HCT116 (cell line): ENCODE data around the gene ROBO1. TPM values are rescaled to one million over a fixed set of nuclear protein-coding genes. Genes with fewer than 3 reads are reported as not detected.

Experiments
- ATAC-seq: fragments of 200-7000 bp; cut with Tn5 transposase; 2 replicates; pipeline ENCODE4 v1.9.1; 2020; ENCODE audit warnings: mild to moderate bottlenecking, moderate library complexity
- BruUV-seq: library from RNA; stranded (reverse); fragments of 400-500 nt; replicated peaks from 2 replicates; lab custom pipeline; 2021; lab: Mats Ljungman, UMichigan
- CTCF ChIA-PET: fragments of 300-600 bp; sonication (Branson Sonifier 250); formaldehyde crosslinking; loops from one replicate; lab custom pipeline; 2021; ENCODE audit warnings: antibody characterized with exemption; lab: Charles Lee
- POLR2A ChIA-PET: fragments of 300-600, 350-600 bp; sonication (Branson Sonifier 250); formaldehyde crosslinking; loops from one replicate; lab custom pipeline; 2021; ENCODE audit warnings: antibody characterized with exemption; lab: Charles Lee
- RAD21 ChIA-PET, 2 experiments: fragments of 300-600 bp; sonication (Branson Sonifier 250); formaldehyde crosslinking; loops; one replicate each; lab custom pipeline; 2023; ENCODE audit warnings: low total read pairs in 2 of 2; ENCODE audit not compliant: uncharacterized antibody in 2 of 2, unreplicated experiment in 2 of 2, low non-redundant PET in 1 of 2; lab: Charles Lee
- DNase-seq: peaks from one replicate; pipeline ENCODE4 v3.0.0-alpha.2; 2010; ENCODE audit warnings: low read depth, low spot score
- H2AFZ ChIP-seq: fragments of 200-600 bp; shearing (Covaris generic), sonication (generic); 2 replicates; pipeline ENCODE4 v1.6.1; 2017; ENCODE audit warnings: low read depth, mixed run types, mixed read lengths, antibody characterized with exemption, low read length; ENCODE audit not compliant: poor library complexity, severe bottlenecking
- H3K27ac ChIP-seq: 2 replicates; pipeline ENCODE4 v1.5.1; 2012; ENCODE audit warnings: low read depth, low read length
- H3K27me3 ChIP-seq: fragments of 200-600 bp; sonication (generic); 2 replicates; pipeline ENCODE4 v1.6.1; 2016; ENCODE audit warnings: mixed run types, low read length, mixed read lengths; ENCODE audit not compliant: insufficient read depth
- H3K36me3 ChIP-seq, 2 experiments: fragments of 200-500 bp in 1 of 2; fragments of 200-600 bp in 1 of 2; sonication (Bioruptor generic) in 1 of 2; sonication (generic) in 1 of 2; 2 replicates each; pipeline versions ENCODE4 v1.5.1 to v1.6.1; 2014 to 2016; ENCODE audit warnings: low read length in 2 of 2, inconsistent platforms in 1 of 2, mixed read lengths in 1 of 2, mixed run types in 1 of 2; ENCODE audit not compliant: insufficient read depth in 2 of 2, control insufficient read depth in 1 of 2
- H3K4me1 ChIP-seq, 2 experiments: fragments of 200-600 bp in 1 of 2; sonication (generic) in 1 of 2; 2 replicates each; pipeline versions ENCODE4 v1.5.1 to v1.6.1; 2012 to 2017; ENCODE audit warnings: low read length in 2 of 2, inconsistent platforms in 1 of 2, mild to moderate bottlenecking in 1 of 2, mixed read lengths in 1 of 2, mixed run types in 1 of 2, moderate library complexity in 1 of 2; ENCODE audit not compliant: insufficient read depth in 2 of 2, control insufficient read depth in 1 of 2
- H3K4me2 ChIP-seq: fragments of 200-600 bp; sonication (generic); 2 replicates; pipeline ENCODE4 v1.6.1; 2017; ENCODE audit warnings: mixed run types, low read length, mixed read lengths
- H3K4me3 ChIP-seq, 2 experiments: fragments of 200-600 bp in 1 of 2; sonication (generic) in 1 of 2; replicated peaks in 1 of 2; 2 replicates each; pipeline ENCODE4 v1.5.1; 2011 to 2016; ENCODE audit warnings: low read length in 2 of 2, control low read depth in 1 of 2, low read depth in 1 of 2, mild to moderate bottlenecking in 1 of 2, mixed read lengths in 1 of 2, mixed run types in 1 of 2
- H3K79me2 ChIP-seq: fragments of 200-600 bp; sonication (generic); 2 replicates; pipeline ENCODE4 v1.6.1; 2017; ENCODE audit warnings: mild to moderate bottlenecking, mixed run types, low read length, moderate library complexity, mixed read lengths; ENCODE audit not compliant: insufficient read depth
- H3K9ac ChIP-seq: fragments of 200-600 bp; sonication (generic); 2 replicates; pipeline ENCODE4 v1.6.1; 2016; ENCODE audit warnings: low read length, mixed read lengths
- H3K9me2 ChIP-seq: fragments of 200-600 bp; sonication (generic), shearing (Covaris generic); 2 replicates; pipeline ENCODE4 v1.6.1; 2017; ENCODE audit warnings: mixed run types, mild to moderate bottlenecking, moderate library complexity; ENCODE audit not compliant: insufficient read depth
- H3K9me3 ChIP-seq, 2 experiments: fragments of 200-500 bp in 1 of 2; fragments of 200-600 bp in 1 of 2; sonication (Bioruptor generic) in 1 of 2; sonication (generic) in 1 of 2; 2 replicates each; pipeline ENCODE4 v1.6.1; 2014 to 2017; ENCODE audit warnings: low read length in 2 of 2, mixed read lengths in 2 of 2, inconsistent platforms in 1 of 2, low read depth in 1 of 2, mild to moderate bottlenecking in 1 of 2, mixed run types in 1 of 2, moderate library complexity in 1 of 2; ENCODE audit not compliant: control insufficient read depth in 1 of 2, insufficient read depth in 1 of 2
- H4K20me1 ChIP-seq: fragments of 200-600 bp; sonication (generic), shearing (Covaris generic); 2 replicates; pipeline ENCODE4 v1.6.1; 2017; ENCODE audit warnings: mixed run types, mild to moderate bottlenecking, moderate library complexity; ENCODE audit not compliant: insufficient read depth
- CBX3 ChIP-seq: IDR thresholded peaks from 2 replicates; pipeline ENCODE4 v1.6.1; 2012; ENCODE audit warnings: low read depth
- CEBPB ChIP-seq: IDR thresholded peaks from 2 replicates; pipeline ENCODE4 v1.6.1; 2012; ENCODE audit warnings: low read depth
- ELF1 ChIP-seq: IDR thresholded peaks from 2 replicates; pipeline ENCODE4 v1.6.1; 2012; ENCODE audit warnings: low read depth, borderline replicate concordance
- EZH2phosphoT487 ChIP-seq: fragments of 200-600 bp; IDR thresholded peaks from 2 replicates; pipeline ENCODE4 v1.6.1; 2018; ENCODE audit warnings: antibody characterized with exemption, borderline replicate concordance
- JUND ChIP-seq: IDR thresholded peaks from 2 replicates; pipeline ENCODE4 v1.6.1; 2012
- POLR2AphosphoS5 ChIP-seq: IDR thresholded peaks from 2 replicates; pipeline ENCODE4 v1.6.1; 2011; ENCODE audit warnings: mild to moderate bottlenecking, low read depth, low read length, moderate library complexity
- SIN3A ChIP-seq: IDR thresholded peaks from 2 replicates; pipeline ENCODE4 v1.6.1; 2012; ENCODE audit warnings: low read depth
- ZFX ChIP-seq: fragments of 450-650 bp; IDR thresholded peaks from 2 replicates; pipeline ENCODE4 v1.6.1; 2017
- ZNF274 ChIP-seq: fragments of 200-500 bp; sonication (Bioruptor generic); IDR thresholded peaks from 2 replicates; pipeline ENCODE4 v1.6.1; 2014; ENCODE audit warnings: mild to moderate bottlenecking, low read depth, low read length, inconsistent platforms
- intact Hi-C: fragments of 100-400 bp; cut with micrococcal nuclease; formaldehyde crosslinking; loops from 2 replicates; pipeline ENCODE4 v1.10.0; 2022
- total RNA-seq: library from RNA; stranded (reverse); gene quantifications from one replicate; pipeline ENCODE4 v1.2.1, GENCODE V29; 2021; ENCODE audit not compliant: unreplicated experiment
- TF ChIP-seq, protein P1 (sequence below), 3 experiments: fragments of 200-600 bp in 1 of 3; sonication (generic) in 1 of 3; IDR thresholded peaks in 2 of 3; conservative IDR thresholded peaks in 1 of 3; 2 replicates each; pipeline ENCODE4 v1.5.1; 2012 to 2017; ENCODE audit warnings: low read depth in 2 of 3, low read length in 2 of 3, antibody characterized with exemption in 1 of 3, borderline replicate concordance in 1 of 3, control low read depth in 1 of 3, mild to moderate bottlenecking in 1 of 3, mixed read lengths in 1 of 3, mixed run types in 1 of 3, moderate library complexity in 1 of 3; ENCODE audit not compliant: insufficient read depth in 1 of 3
- TF ChIP-seq, protein P2 (sequence below): IDR thresholded peaks from 2 replicates; pipeline ENCODE4 v1.6.1; 2012
- TF ChIP-seq, protein P3 (sequence below): IDR thresholded peaks from 2 replicates; pipeline ENCODE4 v1.6.1; 2011; ENCODE audit warnings: mild to moderate bottlenecking, low read length, moderate library complexity; ENCODE audit not compliant: insufficient replicate concordance; ENCODE audit errors: extremely low read depth

ROBO1 gene
- total RNA-seq, 1 experiment from 2014 or later: 0.27 TPM

DNA sequence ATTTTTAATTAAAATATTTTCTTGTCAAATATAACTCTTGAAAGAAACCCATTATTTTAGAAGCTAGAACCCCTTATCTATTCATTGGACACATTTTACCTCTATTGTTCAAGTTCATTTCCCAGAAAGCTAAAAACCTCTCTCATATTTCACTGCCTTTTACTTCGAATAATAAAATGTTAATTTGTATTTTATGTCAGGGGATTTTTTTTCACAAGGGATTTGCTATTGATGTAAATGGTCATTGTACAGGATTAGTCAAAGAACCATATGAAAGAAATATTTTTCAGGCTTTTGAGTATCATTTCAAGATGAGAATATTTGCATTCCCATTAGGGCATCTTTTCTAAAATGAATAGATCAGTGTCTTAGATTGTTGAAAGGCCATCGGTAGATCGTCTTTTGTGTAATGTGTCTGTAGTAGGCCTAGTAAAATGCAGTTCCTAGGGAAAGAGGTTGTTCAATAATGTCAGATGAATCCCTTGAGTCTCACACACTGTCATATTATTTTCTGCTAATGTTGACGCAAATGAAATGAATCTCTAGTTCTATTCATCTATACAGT lies 114.5 kb downstream of the ROBO1 start:
- intact Hi-C loops: no loop called here
- ChIA-PET CTCF (no interaction called here), RAD21 (no interaction called here), POLR2A (no interaction called here)
- Histone ChIP-seq H3K4me2 (no peak overlapping the region), H3K9me3 (peaks cover under 1 to 18% of the 10 kb centered on the region in 2 experiments; a peak in 2 of 4 replicates), H4K20me1 (no peaks in the 10 kb centered on the region), H3K27ac (no peak overlapping the region), H3K9me2 (no peaks in the 10 kb centered on the region), H3K4me3 (no peak overlapping the region), H3K4me1 (no peaks in the 10 kb centered on the region), H3K9ac (no peak overlapping the region), H3K79me2 (no peaks in the 10 kb centered on the region), H3K36me3 (no peaks in the 10 kb centered on the region), H2AFZ (no peak overlapping the region), H3K27me3 (no peaks in the 10 kb centered on the region)
- BruUV-seq: no TSS peak
- no peak for TF ChIP-seq EZH2phosphoT487
- TF ChIP-seq SIN3A: no peak
- TF ChIP-seq JUND: no peak
- TF ChIP-seq CEBPB: no peak
- no peak for TF ChIP-seq POLR2AphosphoS5
- TF ChIP-seq ELF1: no peak
- TF ChIP-seq, protein P1, sequence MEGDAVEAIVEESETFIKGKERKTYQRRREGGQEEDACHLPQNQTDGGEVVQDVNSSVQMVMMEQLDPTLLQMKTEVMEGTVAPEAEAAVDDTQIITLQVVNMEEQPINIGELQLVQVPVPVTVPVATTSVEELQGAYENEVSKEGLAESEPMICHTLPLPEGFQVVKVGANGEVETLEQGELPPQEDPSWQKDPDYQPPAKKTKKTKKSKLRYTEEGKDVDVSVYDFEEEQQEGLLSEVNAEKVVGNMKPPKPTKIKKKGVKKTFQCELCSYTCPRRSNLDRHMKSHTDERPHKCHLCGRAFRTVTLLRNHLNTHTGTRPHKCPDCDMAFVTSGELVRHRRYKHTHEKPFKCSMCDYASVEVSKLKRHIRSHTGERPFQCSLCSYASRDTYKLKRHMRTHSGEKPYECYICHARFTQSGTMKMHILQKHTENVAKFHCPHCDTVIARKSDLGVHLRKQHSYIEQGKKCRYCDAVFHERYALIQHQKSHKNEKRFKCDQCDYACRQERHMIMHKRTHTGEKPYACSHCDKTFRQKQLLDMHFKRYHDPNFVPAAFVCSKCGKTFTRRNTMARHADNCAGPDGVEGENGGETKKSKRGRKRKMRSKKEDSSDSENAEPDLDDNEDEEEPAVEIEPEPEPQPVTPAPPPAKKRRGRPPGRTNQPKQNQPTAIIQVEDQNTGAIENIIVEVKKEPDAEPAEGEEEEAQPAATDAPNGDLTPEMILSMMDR (IDR thresholded peaks at IDR 0.05 in 2 of 3, conservative IDR thresholded peaks at IDR 0.05 in 1 of 3; ENCODE audit: borderline replicate concordance in 1 of 3, insufficient read depth in 1 of 3, low read depth in 2 of 3, low read length in 2 of 3): no peak
- DNase-seq: no peak
- ATAC-seq: no peak

DNA sequence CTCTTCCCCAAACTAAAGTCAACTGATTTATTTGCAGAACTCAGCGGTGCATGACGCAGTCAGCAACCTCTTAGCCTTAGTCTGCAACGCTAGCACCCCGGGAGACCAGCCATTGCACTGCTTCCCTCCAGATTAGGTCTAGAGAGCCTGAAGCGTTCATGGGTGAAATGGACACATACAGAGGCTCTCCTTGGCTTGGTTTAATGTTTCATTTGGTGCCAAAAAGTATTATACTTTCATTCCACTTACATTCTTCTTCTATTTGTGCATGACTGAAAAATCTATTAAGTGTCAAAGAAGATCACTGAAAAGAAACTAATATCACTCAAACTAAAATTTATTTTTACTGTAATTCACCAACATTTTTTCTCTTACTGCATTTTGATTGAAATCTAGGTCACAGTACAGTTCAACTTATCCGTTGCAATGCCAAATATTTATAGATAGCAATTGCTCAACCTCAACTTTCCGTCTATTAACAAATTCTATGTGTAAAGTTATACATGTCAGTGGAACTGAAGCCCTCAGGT lies 116.2 kb downstream of the ROBO1 start:
- intact Hi-C loops: no loop called here
- Histone ChIP-seq H4K20me1 (no peaks in the 10 kb centered on the region), H3K9ac (no peak overlapping the region), H3K9me3 (peaks cover 10 to 17% of the 10 kb centered on the region in 2 experiments; a peak in 2 of 4 replicates), H3K4me2 (no peak overlapping the region), H3K27ac (no peak overlapping the region), H3K79me2 (no peaks in the 10 kb centered on the region), H2AFZ (no peak overlapping the region), H3K36me3 (no peaks in the 10 kb centered on the region), H3K9me2 (no peaks in the 10 kb centered on the region), H3K4me3 (no peak overlapping the region), H3K4me1 (no peaks in the 10 kb centered on the region), H3K27me3 (no peaks in the 10 kb centered on the region)
- no TSS peak for BruUV-seq
- ChIA-PET CTCF (no interaction called here), RAD21 (no interaction called here), POLR2A (no interaction called here)
- ATAC-seq: no peak
- DNase-seq: no peak
- TF ChIP-seq EZH2phosphoT487 (no peak), POLR2AphosphoS5 (no peak), CEBPB (no peak), ELF1 (no peak), ZFX (no peak), ZNF274 (no peak), CBX3 (no peak)
- TF ChIP-seq, protein P2, sequence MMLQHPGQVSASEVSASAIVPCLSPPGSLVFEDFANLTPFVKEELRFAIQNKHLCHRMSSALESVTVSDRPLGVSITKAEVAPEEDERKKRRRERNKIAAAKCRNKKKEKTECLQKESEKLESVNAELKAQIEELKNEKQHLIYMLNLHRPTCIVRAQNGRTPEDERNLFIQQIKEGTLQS: no peak
- TF ChIP-seq, protein P1 (IDR thresholded peaks at IDR 0.05 in 2 of 3, conservative IDR thresholded peaks at IDR 0.05 in 1 of 3; ENCODE audit: borderline replicate concordance in 1 of 3, insufficient read depth in 1 of 3, low read depth in 2 of 3, low read length in 2 of 3): no peak
- TF ChIP-seq, protein P3, sequence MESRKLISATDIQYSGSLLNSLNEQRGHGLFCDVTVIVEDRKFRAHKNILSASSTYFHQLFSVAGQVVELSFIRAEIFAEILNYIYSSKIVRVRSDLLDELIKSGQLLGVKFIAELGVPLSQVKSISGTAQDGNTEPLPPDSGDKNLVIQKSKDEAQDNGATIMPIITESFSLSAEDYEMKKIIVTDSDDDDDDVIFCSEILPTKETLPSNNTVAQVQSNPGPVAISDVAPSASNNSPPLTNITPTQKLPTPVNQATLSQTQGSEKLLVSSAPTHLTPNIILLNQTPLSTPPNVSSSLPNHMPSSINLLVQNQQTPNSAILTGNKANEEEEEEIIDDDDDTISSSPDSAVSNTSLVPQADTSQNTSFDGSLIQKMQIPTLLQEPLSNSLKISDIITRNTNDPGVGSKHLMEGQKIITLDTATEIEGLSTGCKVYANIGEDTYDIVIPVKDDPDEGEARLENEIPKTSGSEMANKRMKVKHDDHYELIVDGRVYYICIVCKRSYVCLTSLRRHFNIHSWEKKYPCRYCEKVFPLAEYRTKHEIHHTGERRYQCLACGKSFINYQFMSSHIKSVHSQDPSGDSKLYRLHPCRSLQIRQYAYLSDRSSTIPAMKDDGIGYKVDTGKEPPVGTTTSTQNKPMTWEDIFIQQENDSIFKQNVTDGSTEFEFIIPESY: no peak
